Gastroesophageal sphincter (tissue), 3 donors: ENCODE results near the gene ARHGAP6.

ENCODE experiments used
- EP300 ChIP-seq: sonication (generic); formaldehyde crosslinking; IDR thresholded peaks from one replicate; pipeline ENCODE4 v1.6.1; 2017; ENCODE audit warnings: antibody characterized with exemption, mild to moderate bottlenecking
- POLR2A ChIP-seq, 2 donors: fragments of 450-650 bp; IDR thresholded peaks; one replicate each; pipeline ENCODE4 v1.6.1; 2017; ENCODE audit warnings: antibody characterized with exemption in 2 of 2, mild to moderate bottlenecking in 2 of 2, moderate library complexity in 1 of 2
- POLR2AphosphoS5 ChIP-seq: sonication (generic); formaldehyde crosslinking; IDR thresholded peaks from one replicate; pipeline ENCODE4 v1.6.1; 2017; ENCODE audit warnings: antibody characterized with exemption
- TF ChIP-seq, protein P1 (sequence below), 4 experiments: fragments of 200-600 bp in 2 of 4; fragments of 450-650 bp in 2 of 4; sonication (generic) in 1 of 4; IDR thresholded peaks; one replicate each; pipeline ENCODE4 v1.5.1; 2017 to 2019; ENCODE audit warnings: antibody characterized with exemption in 4 of 4, mild to moderate bottlenecking in 2 of 4, moderate library complexity in 2 of 4

- TF ChIP-seq POLR2AphosphoS5 (no peak), POLR2A (IDR thresholded peaks at IDR 0.05) (no peak), EP300 (no peak)
- TF ChIP-seq, protein P1, sequence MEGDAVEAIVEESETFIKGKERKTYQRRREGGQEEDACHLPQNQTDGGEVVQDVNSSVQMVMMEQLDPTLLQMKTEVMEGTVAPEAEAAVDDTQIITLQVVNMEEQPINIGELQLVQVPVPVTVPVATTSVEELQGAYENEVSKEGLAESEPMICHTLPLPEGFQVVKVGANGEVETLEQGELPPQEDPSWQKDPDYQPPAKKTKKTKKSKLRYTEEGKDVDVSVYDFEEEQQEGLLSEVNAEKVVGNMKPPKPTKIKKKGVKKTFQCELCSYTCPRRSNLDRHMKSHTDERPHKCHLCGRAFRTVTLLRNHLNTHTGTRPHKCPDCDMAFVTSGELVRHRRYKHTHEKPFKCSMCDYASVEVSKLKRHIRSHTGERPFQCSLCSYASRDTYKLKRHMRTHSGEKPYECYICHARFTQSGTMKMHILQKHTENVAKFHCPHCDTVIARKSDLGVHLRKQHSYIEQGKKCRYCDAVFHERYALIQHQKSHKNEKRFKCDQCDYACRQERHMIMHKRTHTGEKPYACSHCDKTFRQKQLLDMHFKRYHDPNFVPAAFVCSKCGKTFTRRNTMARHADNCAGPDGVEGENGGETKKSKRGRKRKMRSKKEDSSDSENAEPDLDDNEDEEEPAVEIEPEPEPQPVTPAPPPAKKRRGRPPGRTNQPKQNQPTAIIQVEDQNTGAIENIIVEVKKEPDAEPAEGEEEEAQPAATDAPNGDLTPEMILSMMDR (IDR thresholded peaks at IDR 0.05) = no peak
These were observed 444 bp upstream of the ARHGAP6 start for GRCh38 chrX:11666164-11666563.
